Fibroblast of gingiva (primary cell): ENCODE results near the gene LENG1.

Source experiments
- DNase-seq: peaks from one replicate; pipeline ENCODE4 v3.0.0-alpha.2; 2011; ENCODE audit warnings: low read depth

The LENG1 gene

GRCh38 chr19:54138489-54139256, 20.8 kb downstream of the LENG1 start:
- DNase-seq: no peak

DNA sequence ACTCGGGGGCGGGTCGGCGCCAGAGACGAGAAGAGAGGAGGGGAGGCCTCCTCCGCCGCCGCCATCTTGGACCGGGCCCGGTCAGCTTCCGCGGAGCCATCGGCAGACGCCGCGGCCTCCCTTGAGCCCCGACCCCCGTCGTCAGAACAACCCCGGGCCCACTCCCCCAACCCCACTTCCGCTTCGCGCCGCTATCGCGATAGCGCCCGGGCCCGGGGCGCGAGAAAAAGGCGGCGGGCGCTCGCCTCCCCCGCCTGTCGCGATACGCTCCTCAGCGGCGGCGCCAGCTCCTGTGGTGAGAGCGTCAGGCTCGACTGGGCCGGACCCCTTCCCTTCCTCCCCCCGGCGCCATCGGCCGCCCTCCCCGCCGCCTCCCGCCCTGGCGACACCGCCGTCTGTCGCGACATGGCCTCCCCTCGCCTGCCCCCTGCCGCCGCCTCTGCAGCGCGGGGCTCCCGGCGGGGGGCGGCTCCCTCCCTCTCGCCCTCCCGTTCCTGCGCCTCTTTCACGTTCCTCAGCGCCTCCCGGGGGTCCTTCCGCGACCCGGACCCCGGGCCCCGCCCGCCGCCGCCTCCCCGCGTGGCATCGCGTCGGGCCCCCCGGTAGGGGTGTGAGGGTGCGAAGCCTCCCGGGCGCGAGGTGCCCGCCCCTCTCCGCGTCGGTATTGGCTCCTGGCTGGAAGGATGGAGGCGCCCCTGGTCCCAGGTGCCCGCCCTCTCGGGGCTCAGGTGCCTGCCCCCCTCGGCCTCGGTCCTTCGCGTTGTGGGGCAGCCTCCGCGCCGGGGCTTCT, 21.6 kb downstream of the LENG1 start, which contains the start of gene CNOT3:
CNOT3 (plus strand) TSS at position 64 of the 790 bp plus-strand sequence. CDS start 5,217 bp downstream, outside the sequence.
- no peak for DNase-seq

DNA sequence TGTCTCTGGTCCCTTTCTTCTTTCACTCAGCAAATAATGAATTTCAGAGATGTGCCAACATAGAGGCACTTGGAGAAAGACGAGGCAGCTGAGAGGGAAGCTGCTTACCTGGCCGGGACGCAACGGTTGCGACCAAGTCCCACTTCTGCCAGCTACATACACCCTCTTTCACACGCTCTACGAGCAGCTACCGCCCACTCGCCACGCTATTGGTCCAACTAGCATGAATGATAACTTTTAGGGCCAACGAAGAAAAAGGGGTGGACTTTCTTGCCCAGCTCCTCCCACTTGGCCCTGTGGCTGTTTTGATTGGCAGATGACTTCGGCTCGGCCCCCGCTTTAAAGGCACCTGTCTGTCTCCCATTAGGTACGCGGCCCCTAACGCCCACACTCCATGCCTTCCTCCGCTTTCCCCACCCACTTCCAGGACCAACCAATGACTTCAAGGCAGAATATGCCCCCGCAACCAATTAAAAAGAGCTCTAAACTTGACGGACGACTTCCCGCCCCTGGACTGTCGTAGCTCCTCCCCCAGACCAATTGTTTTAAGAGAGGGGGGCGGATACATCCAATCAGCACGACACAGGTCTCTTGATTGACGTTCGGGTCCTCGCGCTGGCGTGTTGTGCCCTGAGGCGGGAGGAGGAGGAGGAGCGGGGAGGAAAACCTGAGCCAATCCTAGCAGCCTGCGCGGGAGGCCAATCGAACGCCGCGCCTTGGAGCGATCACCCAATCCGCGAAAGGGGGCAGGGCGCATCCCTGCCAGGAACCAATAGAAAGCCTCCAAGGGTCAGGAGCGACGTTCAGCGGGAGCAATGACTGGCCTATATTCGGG, 22.4 kb downstream of the LENG1 start:
- DNase-seq: peak; percentile 100

- no peak for DNase-seq
Measured at GRCh38 chr19:54136086-54136863, 23.2 kb downstream of the LENG1 start.

GRCh38 chr19:54133957-54134590, 25.4 kb downstream of the LENG1 start:
- DNase-seq: no peak

DNA sequence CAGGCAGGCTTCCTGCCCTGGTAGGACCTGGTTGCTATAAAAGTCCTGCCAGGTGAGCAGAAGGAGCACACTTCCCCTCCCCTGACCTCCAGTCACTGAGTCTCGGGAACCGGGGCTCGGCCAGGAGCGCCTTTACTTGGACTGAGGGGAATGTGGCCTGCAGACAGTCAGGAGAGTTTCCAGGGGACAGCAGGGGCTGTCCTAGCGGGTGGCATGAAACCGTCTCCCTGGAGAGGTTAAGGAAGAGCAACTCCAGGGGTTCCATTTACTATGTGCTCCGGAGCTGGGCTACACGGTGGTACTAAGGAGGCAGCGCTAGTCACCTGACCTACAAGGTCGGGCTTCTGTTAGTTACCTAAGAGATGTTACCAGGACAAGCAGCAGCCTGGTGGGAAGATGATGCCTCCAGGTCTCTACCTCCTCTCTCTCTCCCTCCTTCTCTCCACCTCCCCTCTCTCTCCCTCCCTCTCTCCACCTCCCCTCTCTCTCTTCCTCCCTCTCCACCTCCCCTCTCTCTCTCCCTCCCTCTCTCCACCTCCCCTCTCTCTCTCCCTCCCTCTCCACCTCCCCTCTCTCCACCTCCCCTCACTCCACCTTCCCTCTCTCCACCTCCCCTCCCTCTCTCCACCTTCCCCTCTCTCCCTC, 26.1 kb downstream of the LENG1 start:
- DNase-seq: no peak

- DNase-seq: no peak
Measured at GRCh38 chr19:54129617-54129996, 29.9 kb downstream of the LENG1 start.

DNA sequence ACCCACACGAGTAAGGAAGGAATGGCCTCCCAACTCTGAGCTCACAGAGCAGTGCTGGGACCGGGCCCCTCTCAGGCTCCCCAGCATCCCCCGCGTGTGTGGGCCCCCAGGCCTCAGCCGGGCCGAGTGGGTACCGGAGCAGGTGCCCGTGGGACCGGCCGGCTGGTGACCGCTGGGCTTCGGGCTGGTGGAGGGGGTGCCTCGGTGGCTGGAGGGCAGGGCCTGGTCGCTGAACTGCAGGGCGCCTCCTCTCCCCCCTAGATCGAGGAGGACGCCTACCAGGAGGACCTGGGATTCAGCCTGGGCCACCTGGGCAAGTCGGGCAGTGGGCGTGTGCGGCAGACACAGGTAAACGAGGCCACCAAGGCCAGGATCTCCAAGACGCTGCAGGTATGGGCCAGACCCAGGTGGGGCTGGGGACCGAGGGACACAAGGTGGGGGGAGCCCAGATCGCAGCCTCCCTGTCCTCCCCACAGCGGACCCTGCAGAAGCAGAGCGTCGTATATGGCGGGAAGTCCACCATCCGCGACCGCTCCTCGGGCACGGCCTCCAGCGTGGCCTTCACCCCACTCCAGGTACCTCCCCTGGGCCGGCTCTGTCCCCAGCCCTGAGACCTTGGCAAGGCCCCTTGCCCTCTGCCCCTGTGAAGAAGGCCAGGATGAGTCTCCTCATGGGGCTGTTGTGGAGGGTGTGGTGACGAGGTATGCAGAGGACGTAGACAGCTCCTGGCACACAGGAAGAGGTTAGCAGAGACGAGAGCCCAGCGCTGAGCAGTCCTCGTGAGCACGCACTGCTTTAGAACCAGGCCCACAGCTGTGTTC, 30.5 kb downstream of the LENG1 start:
- no peak for DNase-seq

GRCh38 chr19:54128441-54128725, 31.1 kb downstream of the LENG1 start:
- DNase-seq: no peak

- no peak for DNase-seq
Measured at GRCh38 chr19:54127688-54128440, 31.7 kb downstream of the LENG1 start.

DNA sequence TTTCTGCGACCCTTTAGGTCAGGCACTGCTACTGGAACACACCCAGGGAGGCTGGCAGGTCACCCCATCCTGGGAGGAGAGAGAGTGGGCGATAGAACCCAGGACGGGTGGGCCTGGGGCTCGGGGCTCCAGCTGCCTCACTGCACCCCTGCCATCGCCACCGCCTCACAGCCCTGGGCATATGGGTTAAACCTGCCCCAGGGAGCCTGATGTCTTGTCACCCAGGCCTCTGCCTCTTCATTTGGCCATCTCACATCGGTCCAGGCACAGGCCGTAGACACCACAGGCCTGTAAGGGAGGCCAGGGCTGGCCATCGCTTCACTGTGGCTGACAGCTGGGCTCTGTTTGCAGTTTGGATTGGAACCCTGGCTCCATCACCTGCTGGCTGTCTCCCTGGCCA, 33.8 kb downstream of the LENG1 start:
- no peak for DNase-seq

GRCh38 chr19:54124393-54124792, 35.1 kb downstream of the LENG1 start:
- no peak for DNase-seq

DNA sequence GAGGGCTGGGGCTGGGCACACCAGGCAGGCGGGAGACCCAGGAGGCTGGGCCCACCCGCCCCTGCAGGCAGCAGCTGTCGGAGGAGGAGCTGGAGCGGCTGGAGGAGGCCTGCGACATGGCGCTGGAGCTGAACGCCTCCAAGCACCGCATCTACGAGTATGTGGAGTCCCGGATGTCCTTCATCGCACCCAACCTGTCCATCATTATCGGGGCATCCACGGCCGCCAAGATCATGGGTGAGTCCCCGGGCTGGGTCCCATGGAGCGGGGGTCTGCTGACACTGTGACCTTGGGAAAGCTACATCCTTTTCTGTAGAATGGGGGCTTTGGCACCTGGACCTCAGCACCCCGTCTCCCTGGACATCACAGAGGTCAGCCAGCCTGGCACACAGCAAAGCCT, 35.8 kb downstream of the LENG1 start:
- no peak for DNase-seq

- DNase-seq: no peak
Measured at GRCh38 chr19:54121259-54121658, 38.3 kb downstream of the LENG1 start.

GRCh38 chr19:54115109-54116063, 44.1 kb downstream of the LENG1 start, which contains the start of the genes PRPF31 and TFPT:
TSS of gene PRPF31 (plus strand) at chr19:54115754. CDS start at chr19:54118279, 2,525 bp downstream.
TSS of gene TFPT (minus strand) at chr19:54115657. CDS start at chr19:54115269, 388 bp downstream.
- peak; percentile 97 for DNase-seq

DNA sequence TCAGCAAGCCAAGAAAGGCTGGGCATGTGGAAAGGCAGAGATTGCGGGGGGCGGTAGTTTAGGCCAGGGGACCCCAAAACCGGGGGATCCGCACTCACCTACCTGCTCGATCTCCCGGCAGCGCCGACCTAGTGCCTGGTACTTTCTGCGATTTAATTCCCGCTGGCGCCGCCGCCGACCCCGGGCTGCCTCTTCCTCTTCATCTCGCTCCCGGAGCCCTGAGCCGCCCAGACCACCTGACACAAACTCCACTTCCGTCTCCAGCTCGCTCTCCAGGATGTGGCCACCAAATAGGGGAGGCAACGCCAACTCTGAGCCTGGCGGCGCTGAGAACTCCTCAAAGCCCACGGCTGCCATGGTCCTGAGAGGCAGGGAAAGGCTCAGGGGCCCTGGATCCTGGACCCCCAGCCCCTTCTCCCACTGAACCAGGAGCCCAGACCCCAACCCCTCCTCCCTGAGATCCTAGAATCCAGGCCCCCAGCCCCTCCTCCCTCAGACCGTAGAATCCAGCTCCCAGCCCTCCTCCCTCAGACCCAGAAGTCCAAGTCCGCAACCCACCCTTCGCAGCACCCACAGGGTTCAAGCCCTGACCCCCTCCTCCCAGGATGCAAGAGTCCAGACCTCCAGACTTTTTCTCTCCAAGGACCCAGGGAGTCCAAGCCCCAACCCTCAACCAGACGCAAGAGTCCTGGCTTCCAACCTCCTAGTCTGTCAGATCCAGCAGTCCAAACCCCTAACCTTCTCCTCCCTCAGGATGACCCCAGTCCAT, 45.0 kb downstream of the LENG1 start:
- peak; percentile 15 for DNase-seq

DNA sequence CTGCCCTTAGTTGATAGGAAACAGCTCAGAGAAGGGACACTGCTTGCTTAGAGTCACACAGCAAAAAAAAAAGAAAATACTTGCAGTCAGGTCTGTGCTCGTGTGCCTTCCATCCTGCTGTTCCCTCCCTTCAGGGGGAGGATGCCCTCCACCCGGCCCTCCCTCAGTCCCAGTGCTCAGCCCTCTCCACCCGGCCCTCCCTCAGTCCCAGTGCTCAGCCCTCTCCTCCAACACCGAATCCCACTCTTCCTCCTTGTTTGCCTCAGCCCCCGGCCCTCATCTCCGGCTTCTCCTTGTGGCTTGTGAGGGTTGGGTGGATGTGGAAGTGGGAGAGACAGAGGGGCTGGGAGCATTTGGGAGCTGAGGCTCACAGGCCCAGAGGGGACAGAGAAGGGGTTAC, 49.9 kb downstream of the LENG1 start:
- DNase-seq: no peak
